Vagina (tissue), 2 donors: ENCODE measurements around the gene TUBGCP3. TPM values are rescaled to one million over a fixed set of nuclear protein-coding genes. Genes with fewer than 3 reads are reported as not detected.

Experiments
- DNase-seq, 2 donors: peaks; one replicate each; pipeline ENCODE4 v3.0.0-alpha.2; 2017; ENCODE audit errors: extremely low spot score in 2 of 2
- H3K27ac ChIP-seq: fragments of 200-600 bp; sonication (generic); one replicate; pipeline ENCODE4 v1.5.1; 2019
- H3K27me3 ChIP-seq: fragments of 200-600 bp; sonication (generic); one replicate; pipeline ENCODE4 v1.5.1; 2019
- H3K36me3 ChIP-seq, 2 donors: fragments of 200-600 bp; sonication (generic); one replicate each; pipeline ENCODE4 v1.5.1; 2017 to 2019
- H3K4me1 ChIP-seq: fragments of 200-600 bp; sonication (generic); one replicate; pipeline ENCODE4 v1.5.1; 2019
- H3K4me3 ChIP-seq, 2 donors: fragments of 200-600 bp; sonication (generic); 1 replicate in 1 of 2; 2 replicates in 1 of 2; pipeline ENCODE4 v1.5.1; 2016 to 2019
- H3K9me3 ChIP-seq: fragments of 200-600 bp; sonication (generic); one replicate; pipeline ENCODE4 v1.5.1; 2019
- POLR2A ChIP-seq, 2 donors: fragments of 450-650 bp; IDR thresholded peaks; one replicate each; pipeline ENCODE4 v1.6.1; 2017; ENCODE audit warnings: antibody characterized with exemption in 2 of 2, mild to moderate bottlenecking in 2 of 2, moderate library complexity in 2 of 2
- POLR2AphosphoS5 ChIP-seq, 2 donors: sonication (generic); formaldehyde crosslinking; IDR thresholded peaks; one replicate each; pipeline ENCODE4 v1.9.0; 2017; ENCODE audit warnings: antibody characterized with exemption in 2 of 2, mild to moderate bottlenecking in 2 of 2, low read depth in 1 of 2; ENCODE audit not compliant: insufficient read depth in 1 of 2
- intact Hi-C: fragments of 100-400 bp; cut with DNase I; formaldehyde crosslinking; loops from one replicate; pipeline ENCODE4 v1.15.1; 2023
- total RNA-seq: library from RNA; depleted of rRNA; stranded (reverse); fragments of >200 nt; gene quantifications from one replicate; pipeline ENCODE4 v1.2.3, GENCODE V29; 2016
- TF ChIP-seq, protein P1 (sequence below), 3 experiments: fragments of 450-650 bp in 2 of 3; fragments of 200-600 bp in 1 of 3; sonication (generic) in 1 of 3; IDR thresholded peaks; one replicate each; pipeline ENCODE4 v1.5.1; 2017 to 2019; ENCODE audit warnings: antibody characterized with exemption in 3 of 3, mild to moderate bottlenecking in 2 of 3, moderate library complexity in 2 of 3

TUBGCP3 gene
- total RNA-seq, 1 donor from 2014 or later, result 23.3 TPM

DNA sequence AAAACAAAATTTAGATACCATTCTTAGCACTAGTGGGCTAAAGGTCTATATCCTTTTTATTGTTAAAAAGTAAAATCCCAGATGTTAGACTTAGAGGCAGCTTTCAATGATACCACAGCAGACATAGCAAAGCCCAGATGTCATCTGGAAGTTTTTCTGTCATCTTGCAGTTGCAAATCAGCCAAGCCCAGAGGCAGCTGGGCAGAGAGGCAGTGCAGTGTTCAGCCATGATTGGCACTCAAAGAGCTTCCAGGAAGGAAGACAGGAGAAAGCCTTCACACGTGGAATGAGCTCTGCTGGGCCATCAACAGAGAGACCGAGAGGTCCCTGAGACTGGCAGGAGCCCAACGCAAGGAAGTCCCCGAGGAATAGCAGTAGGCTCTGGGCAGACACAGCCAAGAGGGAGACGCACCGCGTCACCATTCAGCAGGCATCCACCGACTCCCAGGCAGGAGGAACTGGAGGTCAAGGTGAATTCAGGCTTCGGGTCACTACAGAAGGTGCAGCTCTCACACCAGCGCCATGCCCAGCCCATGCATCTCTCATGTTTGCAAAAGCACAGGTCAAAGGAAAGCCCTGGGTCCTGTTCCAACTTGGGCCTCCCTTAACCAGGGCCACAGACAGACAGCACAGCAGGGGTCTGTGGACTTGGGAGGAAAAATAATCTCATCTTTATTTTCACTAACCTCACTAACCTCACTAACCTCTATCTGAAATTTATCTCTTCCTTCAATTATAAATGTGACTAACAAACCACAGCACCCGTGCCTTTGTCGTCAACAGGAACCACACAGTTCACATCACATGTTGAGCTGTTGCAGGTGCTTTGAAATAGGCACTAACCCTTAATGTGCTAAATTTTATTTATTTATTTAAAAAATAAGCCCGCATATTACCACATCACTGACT, 54.9 kb downstream of the TUBGCP3 start:
- H3K9me3 ChIP-seq, result no peaks in the 10 kb centered on the region
- TF ChIP-seq, protein P1, sequence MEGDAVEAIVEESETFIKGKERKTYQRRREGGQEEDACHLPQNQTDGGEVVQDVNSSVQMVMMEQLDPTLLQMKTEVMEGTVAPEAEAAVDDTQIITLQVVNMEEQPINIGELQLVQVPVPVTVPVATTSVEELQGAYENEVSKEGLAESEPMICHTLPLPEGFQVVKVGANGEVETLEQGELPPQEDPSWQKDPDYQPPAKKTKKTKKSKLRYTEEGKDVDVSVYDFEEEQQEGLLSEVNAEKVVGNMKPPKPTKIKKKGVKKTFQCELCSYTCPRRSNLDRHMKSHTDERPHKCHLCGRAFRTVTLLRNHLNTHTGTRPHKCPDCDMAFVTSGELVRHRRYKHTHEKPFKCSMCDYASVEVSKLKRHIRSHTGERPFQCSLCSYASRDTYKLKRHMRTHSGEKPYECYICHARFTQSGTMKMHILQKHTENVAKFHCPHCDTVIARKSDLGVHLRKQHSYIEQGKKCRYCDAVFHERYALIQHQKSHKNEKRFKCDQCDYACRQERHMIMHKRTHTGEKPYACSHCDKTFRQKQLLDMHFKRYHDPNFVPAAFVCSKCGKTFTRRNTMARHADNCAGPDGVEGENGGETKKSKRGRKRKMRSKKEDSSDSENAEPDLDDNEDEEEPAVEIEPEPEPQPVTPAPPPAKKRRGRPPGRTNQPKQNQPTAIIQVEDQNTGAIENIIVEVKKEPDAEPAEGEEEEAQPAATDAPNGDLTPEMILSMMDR (IDR thresholded peaks at IDR 0.05), result no peak
- no peak overlapping the region for H3K4me3 ChIP-seq
- intact Hi-C loops, result no loop called here
- H3K4me1 ChIP-seq, result no peaks in the 10 kb centered on the region
- no peaks in the 10 kb centered on the region for H3K36me3 ChIP-seq
- no peaks in the 10 kb centered on the region for H3K27me3 ChIP-seq
- no peak for DNase-seq
- no peak overlapping the region for H3K27ac ChIP-seq

DNA sequence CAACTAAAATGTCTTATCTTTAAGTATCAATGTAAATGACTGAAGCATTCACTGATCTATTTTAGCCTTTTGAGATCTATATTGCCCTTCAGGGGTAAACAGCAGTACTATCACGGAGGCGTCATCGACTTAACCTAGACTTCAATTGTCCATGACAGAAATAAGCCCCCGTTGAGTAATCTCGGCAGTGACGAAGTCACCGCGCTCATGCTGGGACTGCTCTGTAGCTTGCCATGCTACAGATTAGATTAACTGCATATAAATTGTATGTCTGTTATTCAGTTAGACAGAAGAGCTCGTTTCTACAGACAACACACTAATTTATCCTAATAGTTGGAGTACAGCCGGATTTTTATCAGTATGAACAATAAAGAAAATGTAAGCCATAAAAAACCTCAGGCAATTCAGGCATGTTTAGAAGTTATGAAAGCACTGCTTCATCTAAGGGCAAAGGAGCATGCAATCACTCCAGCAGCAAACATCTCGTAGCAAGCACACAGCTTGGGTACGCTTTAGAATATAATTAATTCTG, 56.6 kb downstream of the TUBGCP3 start:
- TF ChIP-seq, protein P1 (IDR thresholded peaks at IDR 0.05), result no peak
- TF ChIP-seq POLR2A (IDR thresholded peaks at IDR 0.05) (no peak), POLR2AphosphoS5 (IDR thresholded peaks at IDR 0.05; ENCODE audit: insufficient read depth in 1 of 2, low read depth in 1 of 2) (no peak)
- H3K4me1 ChIP-seq, result no peaks in the 10 kb centered on the region
- H3K36me3 ChIP-seq, result no peaks in the 10 kb centered on the region
- H3K9me3 ChIP-seq, result no peaks in the 10 kb centered on the region
- H3K4me3 ChIP-seq, result no peak overlapping the region
- intact Hi-C loops, result no loop called here
- H3K27ac ChIP-seq, result no peak overlapping the region
- no peaks in the 10 kb centered on the region for H3K27me3 ChIP-seq
- no peak for DNase-seq

DNA sequence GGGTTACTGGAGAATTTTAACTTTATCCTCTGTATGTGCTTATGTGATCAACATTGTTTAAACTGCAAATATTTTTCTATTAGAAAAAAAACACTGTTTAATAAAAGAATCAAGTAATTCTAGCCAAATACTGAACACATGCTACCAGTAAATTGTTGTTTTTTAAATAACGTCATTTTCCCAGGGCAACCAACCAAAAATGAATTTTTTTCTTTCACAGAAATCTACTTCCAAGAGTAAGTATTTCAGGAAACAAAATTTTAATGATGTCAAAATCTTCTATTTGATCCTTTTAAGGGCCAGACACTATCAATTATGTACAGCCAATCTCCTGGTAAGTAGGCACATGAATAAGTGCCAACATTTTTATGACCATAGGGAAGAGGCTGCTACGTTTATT, 57.1 kb downstream of the TUBGCP3 start:
- H3K4me3 ChIP-seq, result no peak overlapping the region
- DNase-seq, result no peak
- no peaks in the 10 kb centered on the region for H3K36me3 ChIP-seq
- H3K27ac ChIP-seq, result no peak overlapping the region
- no peaks in the 10 kb centered on the region for H3K27me3 ChIP-seq
- intact Hi-C loops, result no loop called here
- no peaks in the 10 kb centered on the region for H3K9me3 ChIP-seq
- H3K4me1 ChIP-seq, result no peaks in the 10 kb centered on the region
- TF ChIP-seq, protein P1 (IDR thresholded peaks at IDR 0.05), result no peak
- no peak for TF ChIP-seq POLR2A (IDR thresholded peaks at IDR 0.05)
- no peak for TF ChIP-seq POLR2AphosphoS5 (IDR thresholded peaks at IDR 0.05; ENCODE audit: insufficient read depth in 1 of 2, low read depth in 1 of 2)

DNA sequence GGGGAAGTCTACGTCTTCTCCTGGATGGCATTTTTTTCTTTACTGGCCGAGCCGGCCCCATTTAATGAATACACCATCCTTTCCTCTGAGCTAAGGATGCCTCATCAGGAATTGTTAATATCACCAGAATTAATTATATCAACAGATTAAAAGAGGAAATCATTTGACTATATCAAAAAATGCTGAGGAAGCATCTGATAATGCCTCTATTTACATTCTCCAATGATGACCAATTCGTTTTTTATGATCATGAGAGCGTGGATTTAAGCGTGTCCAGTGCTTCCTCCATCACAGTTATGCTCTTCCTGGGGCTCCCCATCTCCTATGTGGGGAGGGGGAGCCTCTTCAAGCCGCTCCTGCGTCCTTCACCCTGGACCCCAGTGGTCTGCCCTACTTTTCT, 58.7 kb downstream of the TUBGCP3 start:
- intact Hi-C loops, result no loop called here

More for the DNA sequence above, 58.7 kb downstream of the TUBGCP3 start:
- Histone ChIP-seq H3K9me3 (no peaks in the 10 kb centered on the region), H3K4me3 (no peak overlapping the region), H3K27me3 (no peaks in the 10 kb centered on the region), H3K4me1 (no peaks in the 10 kb centered on the region), H3K27ac (no peak overlapping the region), H3K36me3 (no peaks in the 10 kb centered on the region)
- TF ChIP-seq POLR2AphosphoS5 (IDR thresholded peaks at IDR 0.05; ENCODE audit: insufficient read depth in 1 of 2, low read depth in 1 of 2) (no peak), POLR2A (IDR thresholded peaks at IDR 0.05) (no peak)
- TF ChIP-seq, protein P1 (IDR thresholded peaks at IDR 0.05), result no peak
- no peak for DNase-seq
